Mesothelial cell of epicardium (in vitro differentiated cells): ENCODE data around the gene ZNF664. TPM values are rescaled to one million over a fixed set of nuclear protein-coding genes. Genes with fewer than 3 reads are reported as not detected.

Experiments
- DNase-seq, 2 experiments: peaks; one replicate each; pipeline ENCODE4 v3.0.0; 2021; ENCODE audit warnings: low spot score in 2 of 2; ENCODE audit not compliant: unreplicated experiment in 2 of 2
- H3K27ac Mint-ChIP-seq: 2 replicates; pipeline ENCODE4 v1.8.0; 2021; ENCODE audit warnings: mixed read lengths
- H3K27me3 Mint-ChIP-seq: 2 replicates; pipeline ENCODE4 v1.8.0; 2021; ENCODE audit warnings: low read depth, mixed read lengths
- H3K36me3 Mint-ChIP-seq: 2 replicates; pipeline ENCODE4 v1.8.0; 2021; ENCODE audit warnings: mixed read lengths
- H3K4me1 Mint-ChIP-seq: 2 replicates; pipeline ENCODE4 v1.8.0; 2021; ENCODE audit warnings: mixed read lengths
- H3K4me3 Mint-ChIP-seq: 2 replicates; pipeline ENCODE4 v1.8.0; 2021; ENCODE audit warnings: mild to moderate bottlenecking, moderate library complexity, mixed read lengths
- H3K9me3 Mint-ChIP-seq: 2 replicates; pipeline ENCODE4 v1.8.0; 2021; ENCODE audit warnings: mixed read lengths
- total RNA-seq: library from RNA; stranded (reverse); gene quantifications from 3 replicates; pipeline ENCODE4 v1.2.1, GENCODE V29; 2021
- TF ChIP-seq, protein P1 (sequence below): fragments of 200-600 bp; sonication (generic); IDR thresholded peaks from one replicate; pipeline ENCODE4 v1.5.0; 2021; ENCODE audit warnings: antibody characterized with exemption; ENCODE audit not compliant: unreplicated experiment

ZNF664 gene
- total RNA-seq, 1 donor from 2014 or later, result 112 TPM

DNA sequence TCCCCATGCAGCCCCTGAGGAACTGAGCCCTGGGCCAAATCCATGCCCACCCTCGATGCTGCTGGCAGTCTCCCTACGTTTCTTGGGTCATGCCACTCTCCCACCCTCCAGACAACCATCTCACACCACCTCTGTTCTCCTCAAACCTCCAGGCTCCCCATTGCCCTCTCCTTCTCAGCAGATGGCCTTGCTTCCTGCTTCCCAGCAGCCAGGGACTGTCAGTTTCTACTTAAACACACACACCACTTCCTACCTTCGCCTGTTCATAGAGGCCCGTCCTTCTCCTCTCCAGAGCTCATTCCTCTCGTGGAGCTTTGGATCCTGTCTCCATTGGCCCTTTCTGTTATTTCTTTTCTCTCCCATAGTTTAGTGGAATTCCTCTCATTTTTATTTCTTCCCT, 27.1 kb downstream of the ZNF664 start:
- DNase-seq, result no peak
- Mint-ChIP-seq H3K4me3 (no peak overlapping the region), H3K4me1 (peaks cover 21% of the 10 kb centered on the region), H3K27me3 (no peaks in the 10 kb centered on the region), H3K36me3 (peaks cover 2% of the 10 kb centered on the region), H3K9me3 (no peaks in the 10 kb centered on the region), H3K27ac (no peak overlapping the region)
- TF ChIP-seq, protein P1, sequence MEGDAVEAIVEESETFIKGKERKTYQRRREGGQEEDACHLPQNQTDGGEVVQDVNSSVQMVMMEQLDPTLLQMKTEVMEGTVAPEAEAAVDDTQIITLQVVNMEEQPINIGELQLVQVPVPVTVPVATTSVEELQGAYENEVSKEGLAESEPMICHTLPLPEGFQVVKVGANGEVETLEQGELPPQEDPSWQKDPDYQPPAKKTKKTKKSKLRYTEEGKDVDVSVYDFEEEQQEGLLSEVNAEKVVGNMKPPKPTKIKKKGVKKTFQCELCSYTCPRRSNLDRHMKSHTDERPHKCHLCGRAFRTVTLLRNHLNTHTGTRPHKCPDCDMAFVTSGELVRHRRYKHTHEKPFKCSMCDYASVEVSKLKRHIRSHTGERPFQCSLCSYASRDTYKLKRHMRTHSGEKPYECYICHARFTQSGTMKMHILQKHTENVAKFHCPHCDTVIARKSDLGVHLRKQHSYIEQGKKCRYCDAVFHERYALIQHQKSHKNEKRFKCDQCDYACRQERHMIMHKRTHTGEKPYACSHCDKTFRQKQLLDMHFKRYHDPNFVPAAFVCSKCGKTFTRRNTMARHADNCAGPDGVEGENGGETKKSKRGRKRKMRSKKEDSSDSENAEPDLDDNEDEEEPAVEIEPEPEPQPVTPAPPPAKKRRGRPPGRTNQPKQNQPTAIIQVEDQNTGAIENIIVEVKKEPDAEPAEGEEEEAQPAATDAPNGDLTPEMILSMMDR, result no peak

DNA sequence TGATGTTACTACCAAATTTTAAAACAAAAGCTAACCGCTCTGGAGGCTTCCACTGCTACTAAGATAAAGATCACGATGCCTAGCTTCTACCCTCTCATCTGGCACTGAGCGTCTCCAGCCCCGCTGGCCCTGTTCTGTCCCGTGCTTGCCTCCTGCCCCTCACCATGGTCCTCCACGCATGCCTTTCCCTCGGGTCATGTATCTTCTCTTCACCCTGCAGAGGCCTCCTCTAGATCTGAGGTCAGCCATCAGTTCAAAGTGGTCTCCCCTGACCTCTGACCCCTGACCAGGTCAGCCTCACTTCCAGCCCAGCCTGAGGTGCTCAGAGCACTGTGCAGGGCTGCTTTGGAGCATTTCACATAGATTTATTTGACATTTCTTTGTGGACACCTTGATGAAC, 28.3 kb downstream of the ZNF664 start:
- TF ChIP-seq, protein P1, result no peak
- no peaks in the 10 kb centered on the region for H3K27me3 Mint-ChIP-seq
- no peak for DNase-seq
- H3K4me1 Mint-ChIP-seq, result peaks cover 17% of the 10 kb centered on the region
- H3K27ac Mint-ChIP-seq, result no peak overlapping the region
- H3K4me3 Mint-ChIP-seq, result no peak overlapping the region
- no peaks in the 10 kb centered on the region for H3K9me3 Mint-ChIP-seq
- peaks cover 6% of the 10 kb centered on the region for H3K36me3 Mint-ChIP-seq

DNA sequence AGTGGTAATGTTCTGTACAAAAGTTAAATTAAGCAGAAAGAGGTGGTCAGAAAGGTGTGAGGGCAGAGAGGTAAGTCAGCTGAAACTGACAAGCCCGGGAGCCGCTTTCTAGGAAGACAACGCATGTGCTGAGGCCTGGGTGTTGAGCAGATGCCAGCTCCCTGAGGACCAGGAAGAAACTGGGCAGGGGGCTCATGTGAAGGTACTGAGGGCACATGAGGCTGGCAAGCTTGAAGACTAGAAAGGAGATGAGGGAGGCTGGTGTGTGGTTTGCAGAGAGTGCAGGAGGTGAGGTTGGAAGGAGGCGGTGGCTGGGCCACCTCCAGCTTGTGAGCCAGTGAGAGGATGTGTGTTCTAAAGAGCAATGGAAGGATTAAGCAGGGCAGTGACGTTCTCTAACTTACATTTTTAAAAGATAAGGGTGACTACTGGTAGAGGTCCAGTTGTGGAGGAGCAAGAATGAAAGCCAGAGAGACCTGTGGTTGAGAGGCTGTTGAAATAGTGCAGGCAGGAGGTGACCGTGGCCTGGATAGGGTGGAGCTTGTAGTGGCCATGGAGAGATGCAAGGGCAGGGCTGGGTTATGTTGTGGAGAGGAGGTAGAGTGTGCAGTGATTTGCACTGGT, 29.1 kb downstream of the ZNF664 start:
- Mint-ChIP-seq H3K9me3 (no peaks in the 10 kb centered on the region), H3K36me3 (peaks cover 6% of the 10 kb centered on the region), H3K4me3 (no peak overlapping the region), H3K27me3 (no peaks in the 10 kb centered on the region), H3K27ac (no peak overlapping the region), H3K4me1 (peaks cover 21% of the 10 kb centered on the region)
- TF ChIP-seq, protein P1, result no peak
- no peak for DNase-seq

DNA sequence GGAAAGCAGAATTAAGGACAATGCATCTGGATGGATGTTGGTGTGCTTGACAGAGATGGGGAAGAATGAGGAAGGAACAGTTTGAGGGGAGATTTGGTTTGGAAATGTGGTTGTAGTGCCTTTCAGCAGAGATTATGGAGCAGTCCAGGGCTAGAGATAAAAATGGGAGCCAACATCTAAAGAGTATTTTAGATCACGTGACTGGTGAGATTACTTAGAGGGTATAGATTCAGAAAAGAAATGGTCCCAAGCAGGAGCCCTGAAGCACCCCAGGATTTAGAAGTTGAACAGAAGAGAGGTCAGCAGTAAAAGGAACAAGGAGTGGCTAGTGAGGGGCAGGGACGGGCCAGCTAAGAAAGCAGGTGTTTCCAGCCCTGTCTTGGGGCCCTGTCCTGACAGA, 29.6 kb downstream of the ZNF664 start:
- H3K36me3 Mint-ChIP-seq, result peaks cover 6% of the 10 kb centered on the region

DNA sequence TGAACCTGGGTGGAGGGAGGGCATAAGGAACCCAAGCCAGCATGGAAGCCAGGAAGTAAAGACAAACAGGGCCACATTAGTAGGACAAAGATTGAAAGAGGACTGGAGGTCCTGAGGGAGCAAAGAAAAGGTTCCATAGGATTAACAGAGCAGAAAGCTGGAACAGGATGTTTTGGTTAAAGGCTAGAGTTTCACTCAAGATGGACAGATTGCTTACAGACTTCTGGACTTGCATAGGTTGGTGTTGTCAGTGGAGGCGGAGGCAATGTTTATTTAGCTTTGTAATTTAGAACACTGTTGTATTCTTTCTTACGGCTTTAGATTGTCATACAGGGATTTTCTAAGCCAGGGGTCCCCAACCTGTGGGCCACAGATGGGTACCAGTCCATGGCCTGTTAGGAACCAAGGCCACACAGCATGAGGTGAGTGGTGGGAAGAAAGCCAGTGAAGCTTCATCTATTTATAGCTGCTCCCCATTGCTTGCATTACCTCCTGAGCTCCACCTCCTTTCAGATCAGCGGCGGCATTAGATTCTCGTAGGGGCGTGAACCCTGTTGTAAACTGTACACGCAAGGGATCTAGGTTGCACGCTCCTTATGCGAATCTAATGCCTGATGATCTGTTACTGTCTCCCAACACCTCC, 31.3 kb downstream of the ZNF664 start:
- H3K4me1 Mint-ChIP-seq, result peaks cover 22% of the 10 kb centered on the region
- H3K36me3 Mint-ChIP-seq, result peaks cover 4% of the 10 kb centered on the region
- H3K9me3 Mint-ChIP-seq, result no peaks in the 10 kb centered on the region
- H3K27ac Mint-ChIP-seq, result no peak overlapping the region
- TF ChIP-seq, protein P1, result no peak
- H3K4me3 Mint-ChIP-seq, result no peak overlapping the region
- no peak for DNase-seq
- H3K27me3 Mint-ChIP-seq, result no peaks in the 10 kb centered on the region

More for the DNA sequence above, 29.6 kb downstream of the ZNF664 start:
- Mint-ChIP-seq H3K4me1 (peaks cover 21% of the 10 kb centered on the region), H3K4me3 (no peak overlapping the region), H3K27ac (no peak overlapping the region), H3K27me3 (no peaks in the 10 kb centered on the region), H3K9me3 (no peaks in the 10 kb centered on the region)
- DNase-seq, result no peak
- TF ChIP-seq, protein P1, result no peak
